Uterus (tissue), 2 donors: ENCODE results near the gene NPC1L1.

Source experiments
- CTCF ChIP-seq, 4 experiments: fragments of 200-600 bp in 2 of 4; fragments of 450-650 bp in 2 of 4; sonication (generic) in 2 of 4; IDR thresholded peaks; one replicate each; pipeline ENCODE4 v1.5.1; 2016 to 2019; ENCODE audit warnings: antibody characterized with exemption in 4 of 4, mild to moderate bottlenecking in 2 of 4, moderate library complexity in 1 of 4
- POLR2A ChIP-seq, 2 donors: fragments of 450-650 bp; IDR thresholded peaks; one replicate each; pipeline ENCODE4 v1.6.1; 2016; ENCODE audit warnings: antibody characterized with exemption in 2 of 2, mild to moderate bottlenecking in 1 of 2, moderate library complexity in 1 of 2

GRCh38 chr7:44538798-44539668 is 2.1 kb downstream of the NPC1L1 start:
- no peak for TF ChIP-seq CTCF (IDR thresholded peaks at IDR 0.05)
- no peak for TF ChIP-seq POLR2A (IDR thresholded peaks at IDR 0.05)
